T-helper 2 cell (primary cell): Measurements from ENCODE around the gene AKAP12.
A peak's percentile ranks its signal among the peaks of the same experiment; 100 is the strongest.

Source experiments
- DNase-seq, 5 experiments: peaks; one replicate each; pipeline versions ENCODE4 v3.0.0 to v3.0.0-alpha.2; 2012 to 2022

The AKAP12 gene

GRCh38 chr6:151284548-151285017 lies 44.8 kb downstream of the AKAP12 start:
- DNase-seq, result peak in 1 of 5 experiments; percentile 81

GRCh38 chr6:151285122-151285521 lies 45.4 kb downstream of the AKAP12 start:
- DNase-seq, result peak in 1 of 5 experiments; percentile 63

- peak in 1 of 5 experiments; percentile 88 for DNase-seq
These were observed 46.4 kb downstream of the AKAP12 start for GRCh38 chr6:151286214-151286613.

- no peak for DNase-seq
These were observed 49.1 kb downstream of the AKAP12 start for GRCh38 chr6:151288712-151289398.

- peak in 1 of 5 experiments; percentile 90 for DNase-seq
These were observed 49.7 kb downstream of the AKAP12 start for GRCh38 chr6:151289399-151290007.

GRCh38 chr6:151290877-151291721 lies 51.3 kb downstream of the AKAP12 start:
- DNase-seq, result no peak

GRCh38 chr6:151291722-151292059 lies 51.9 kb downstream of the AKAP12 start:
- no peak for DNase-seq

- peak in 1 of 5 experiments; percentile 40 for DNase-seq
These were observed 53.4 kb downstream of the AKAP12 start for GRCh38 chr6:151292974-151293687.

GRCh38 chr6:151293688-151294016 lies 53.9 kb downstream of the AKAP12 start:
- DNase-seq, result no peak

- no peak for DNase-seq
These were observed 54.9 kb downstream of the AKAP12 start for GRCh38 chr6:151294561-151295101.

GRCh38 chr6:151297886-151298285 lies 58.1 kb downstream of the AKAP12 start:
- no peak for DNase-seq

GRCh38 chr6:151299011-151299410 lies 59.2 kb downstream of the AKAP12 start:
- no peak for DNase-seq

GRCh38 chr6:151300267-151300991 lies 60.7 kb downstream of the AKAP12 start:
- no peak for DNase-seq

GRCh38 chr6:151301547-151301946 lies 61.8 kb downstream of the AKAP12 start:
- no peak for DNase-seq

- DNase-seq, result no peak
These were observed 63.5 kb downstream of the AKAP12 start for GRCh38 chr6:151303231-151303630.

- DNase-seq, result no peak
These were observed 66.6 kb downstream of the AKAP12 start for GRCh38 chr6:151306269-151306783.

- no peak for DNase-seq
These were observed 67.7 kb downstream of the AKAP12 start for GRCh38 chr6:151307501-151307900.

- no peak for DNase-seq
These were observed 69.9 kb downstream of the AKAP12 start for GRCh38 chr6:151309619-151310018.

- DNase-seq, result no peak
These were observed 70.5 kb downstream of the AKAP12 start for GRCh38 chr6:151310279-151310678.

- DNase-seq, result no peak
These were observed 71.3 kb downstream of the AKAP12 start for GRCh38 chr6:151310852-151311767.

- no peak for DNase-seq
These were observed 73.3 kb downstream of the AKAP12 start for GRCh38 chr6:151313066-151313491.
